MV-4-11 (cell line): ENCODE measurements around the gene RIMBP2.

Source experiments
- DNase-seq: peaks from one replicate; lab custom pipeline; 2025; lab: John Stamatoyannopoulos, UW

Gene RIMBP2

DNA sequence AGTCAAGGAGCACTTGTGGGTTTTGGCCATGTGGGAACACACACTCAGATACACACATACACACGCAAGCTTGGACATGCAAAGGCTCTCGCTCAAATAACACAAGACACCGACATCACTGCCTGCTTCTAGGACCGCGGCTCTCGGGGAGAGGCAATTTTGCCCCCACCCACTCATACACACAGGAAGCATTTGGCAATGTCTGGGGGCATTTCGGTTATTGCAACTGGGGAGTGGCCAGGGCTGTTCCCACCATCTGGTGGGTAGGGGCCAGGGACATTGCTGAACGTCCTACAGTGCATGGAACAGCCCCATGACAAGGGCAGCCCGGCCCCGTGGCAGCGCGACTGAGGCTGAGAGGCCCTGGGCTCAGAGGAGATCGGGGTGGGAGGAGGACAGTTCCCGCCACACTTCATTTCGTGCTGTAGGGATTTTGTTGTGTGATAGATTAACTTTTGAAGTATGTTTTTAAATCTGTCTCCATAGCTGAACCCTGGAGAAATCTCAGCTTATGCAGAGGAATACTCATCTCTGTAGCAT, 35.6 kb downstream of the RIMBP2 start:
- DNase-seq: no peak

DNA sequence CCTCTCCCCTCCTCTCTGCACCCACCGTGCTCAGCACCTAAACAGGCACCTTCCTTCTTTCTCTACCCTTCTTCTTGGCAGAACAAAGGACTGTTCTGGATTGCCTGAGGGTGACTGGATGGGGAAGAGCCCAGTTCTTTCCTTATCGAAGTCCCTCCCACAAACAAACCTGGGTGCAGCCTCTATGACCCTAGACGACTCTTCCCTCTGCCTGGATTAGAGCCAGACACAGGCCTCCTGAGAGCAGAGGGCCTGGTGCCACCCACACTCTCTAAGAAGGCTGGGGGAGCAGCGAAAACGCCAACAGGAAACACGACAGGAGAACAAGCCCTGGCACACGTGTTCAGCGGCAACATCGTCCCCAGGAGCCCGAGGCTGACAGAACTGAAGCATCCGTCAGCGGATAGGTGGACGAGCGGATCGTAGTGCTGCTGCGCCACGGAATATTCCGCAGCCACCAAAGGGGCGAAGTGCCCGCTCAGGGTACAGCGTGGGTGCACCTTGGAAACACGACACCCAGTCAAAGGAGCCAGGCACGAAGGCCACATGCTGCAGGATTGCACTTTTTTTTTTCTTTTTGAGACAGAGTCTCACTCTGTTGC, 38.0 kb downstream of the RIMBP2 start:
- no peak for DNase-seq

DNA sequence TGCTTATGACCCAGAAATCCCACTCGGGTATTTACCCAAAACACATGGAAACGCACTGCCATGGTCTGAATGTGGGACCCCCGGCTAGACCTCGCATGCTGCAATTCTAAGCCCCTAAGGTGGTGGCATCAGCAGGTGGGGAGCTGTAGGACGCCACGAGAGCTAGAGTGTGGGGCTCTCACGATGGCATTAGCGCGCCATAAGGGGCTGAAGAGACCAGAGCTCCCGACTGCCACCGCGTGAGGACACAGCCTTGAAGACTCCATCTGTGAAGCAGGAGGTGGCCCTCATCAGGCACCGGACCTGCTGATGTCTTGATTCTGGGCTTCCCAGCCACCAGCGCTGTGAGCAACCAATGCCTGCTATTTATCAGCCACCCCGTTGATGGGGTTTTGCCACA, 40.3 kb downstream of the RIMBP2 start:
- DNase-seq: no peak

DNA sequence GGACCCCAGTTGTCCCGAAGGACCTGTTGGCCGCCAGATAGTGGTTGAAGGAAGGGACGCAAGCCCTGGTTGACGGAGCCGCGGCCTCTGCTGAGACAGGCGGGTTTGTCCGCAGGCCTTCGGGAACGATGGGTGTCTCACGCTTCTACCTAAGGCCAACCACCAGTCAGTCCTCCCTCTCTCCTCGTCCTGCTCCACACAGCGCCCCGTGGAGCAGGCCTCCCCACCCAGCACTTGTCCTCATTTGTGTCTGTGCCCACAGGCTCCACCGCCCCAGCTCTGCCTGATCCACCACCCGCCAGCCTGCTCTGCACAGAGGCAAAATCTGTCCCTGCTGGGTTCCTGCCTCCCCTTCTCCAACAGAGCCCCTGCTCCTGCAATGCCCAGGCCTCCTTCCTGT, 41.0 kb downstream of the RIMBP2 start:
- no peak for DNase-seq

DNA sequence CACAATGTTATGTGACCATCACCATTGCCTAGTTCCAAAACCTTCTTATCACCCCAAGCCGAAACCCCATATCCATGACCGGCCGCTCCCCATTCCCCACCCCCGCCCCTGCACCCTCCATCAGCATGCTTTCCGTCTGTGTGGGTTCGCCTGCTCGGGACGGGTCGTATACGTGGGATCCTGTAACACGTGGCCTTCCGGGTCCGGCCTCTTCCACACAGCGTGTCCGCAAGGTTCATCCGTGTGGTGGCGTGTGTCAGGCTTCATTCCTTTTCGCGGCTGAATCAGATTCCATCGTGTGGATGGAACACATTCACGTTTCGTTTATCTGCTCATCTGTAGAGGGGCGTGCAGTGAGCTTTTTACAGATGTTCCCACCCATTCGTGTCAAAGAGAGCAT, 41.4 kb downstream of the RIMBP2 start:
- no peak for DNase-seq

DNA sequence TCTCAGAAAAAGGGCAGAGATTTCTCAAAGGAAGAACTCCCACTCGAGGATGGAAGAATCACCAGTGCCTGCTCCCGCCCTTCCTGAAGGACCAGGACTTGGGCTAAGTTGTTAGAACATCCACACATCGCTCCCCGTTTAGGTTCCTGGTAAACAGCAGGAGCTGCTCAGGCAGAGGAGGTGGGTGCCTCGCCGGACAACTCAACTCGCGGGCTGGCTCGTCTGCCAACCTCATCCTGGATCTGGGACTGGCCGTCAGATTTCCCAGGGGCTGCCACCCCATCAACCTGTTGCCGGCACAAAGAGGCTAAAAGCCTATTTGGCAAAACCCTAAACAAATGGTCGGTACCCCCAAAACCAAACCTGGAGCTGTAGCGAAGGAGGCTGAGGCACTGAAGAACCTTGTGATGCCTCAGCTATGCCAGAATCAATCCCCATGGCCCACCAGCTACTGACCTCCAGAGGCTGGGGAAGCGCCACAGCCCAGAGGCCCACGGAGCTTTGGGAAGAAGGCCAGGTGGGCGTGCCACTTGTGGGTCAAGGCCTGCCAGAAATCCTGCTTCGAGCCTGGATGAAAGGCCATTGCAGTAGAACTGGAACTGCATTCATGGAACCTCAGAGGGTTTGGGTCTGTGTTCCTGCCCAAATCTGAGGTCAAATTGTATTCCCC, 42.9 kb downstream of the RIMBP2 start:
- no peak for DNase-seq

DNA sequence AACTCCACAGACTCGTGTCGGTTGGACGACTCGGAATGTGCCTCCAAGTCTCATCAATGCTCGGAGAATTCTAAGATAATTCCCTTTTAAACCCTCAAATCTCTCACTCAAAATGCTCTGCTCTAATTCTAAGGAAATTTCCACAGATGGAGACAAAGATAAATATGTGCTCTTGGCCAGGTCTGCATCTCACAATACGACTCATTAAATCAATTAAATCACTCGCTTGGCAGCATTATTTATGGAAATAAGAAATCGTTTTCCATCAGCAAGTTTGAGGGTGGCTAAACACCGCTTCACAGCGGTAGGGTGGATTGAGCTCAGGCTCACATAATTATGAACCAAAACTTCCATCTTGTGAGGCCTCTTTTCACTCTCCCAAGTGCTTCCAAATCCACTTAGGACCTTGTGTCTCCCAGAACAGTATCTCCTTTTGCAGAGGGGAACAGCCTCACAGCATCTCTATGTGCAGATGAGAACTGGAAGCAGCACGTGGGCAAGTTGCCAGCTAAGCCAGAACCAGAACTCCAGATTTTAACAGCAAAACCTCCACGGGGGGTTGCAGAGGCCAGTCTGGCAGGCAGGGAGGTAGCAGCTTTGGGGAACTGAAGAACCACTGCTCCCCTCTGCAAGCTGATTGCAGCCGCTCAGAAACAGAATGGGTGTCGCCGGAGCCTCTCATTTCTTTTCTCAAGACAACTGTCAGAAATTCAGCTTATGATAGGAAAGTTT, 43.8 kb downstream of the RIMBP2 start:
- DNase-seq: no peak

DNA sequence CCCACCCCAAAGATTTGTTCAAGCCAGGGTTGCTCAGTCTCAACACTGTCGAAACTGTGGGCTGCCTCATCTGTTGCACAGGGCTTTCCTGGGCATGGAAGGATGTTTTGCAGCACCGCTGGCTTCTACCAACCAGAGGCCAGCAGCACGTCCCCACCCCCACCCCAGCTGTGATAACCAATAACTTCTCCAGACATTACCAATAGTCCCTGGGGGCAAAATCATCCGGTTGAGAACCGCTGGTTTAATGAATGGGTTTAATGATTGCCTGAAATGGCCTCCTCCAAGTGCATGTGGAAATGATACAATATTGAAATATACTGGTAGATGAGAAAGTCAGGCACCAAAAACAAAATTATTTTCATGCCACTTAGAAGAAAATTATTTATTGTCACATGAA, 44.5 kb downstream of the RIMBP2 start:
- no peak for DNase-seq

DNA sequence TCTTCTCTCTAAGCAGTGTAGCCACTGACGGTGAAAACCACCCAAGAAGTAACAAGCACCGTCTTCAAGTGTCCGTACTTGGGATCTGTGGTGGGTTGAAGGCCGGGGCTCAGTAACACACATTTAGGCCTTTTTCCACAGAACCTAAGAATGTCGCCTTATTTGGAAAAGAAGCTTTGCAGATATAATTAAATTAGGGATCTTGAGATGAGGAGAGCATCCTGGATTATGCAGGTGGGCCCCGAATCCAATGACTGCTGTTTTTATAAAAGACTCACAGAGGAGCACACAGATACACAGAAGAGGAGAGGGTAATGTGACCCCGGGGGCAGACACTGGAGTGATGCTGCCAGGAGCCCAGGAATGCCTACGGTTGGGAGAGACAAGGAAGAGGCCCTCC, 46.3 kb downstream of the RIMBP2 start:
- no peak for DNase-seq

DNA sequence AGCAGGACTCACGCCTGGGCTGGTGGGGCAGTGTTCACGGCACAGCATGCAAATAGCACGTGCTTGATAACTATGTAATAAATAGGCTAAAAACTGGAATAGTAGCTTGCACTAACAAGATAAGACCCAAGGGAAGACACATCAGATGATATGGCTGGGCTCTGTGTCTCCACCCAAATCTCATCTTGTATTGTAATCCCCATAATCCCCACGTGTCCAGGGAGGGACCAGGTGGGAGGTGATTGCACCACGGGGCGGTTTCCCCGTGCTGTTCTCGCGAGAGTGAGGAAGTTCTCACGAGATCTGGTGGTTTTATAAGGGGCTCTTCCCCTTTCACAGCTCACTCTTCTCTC, 46.9 kb downstream of the RIMBP2 start:
- DNase-seq: no peak

DNA sequence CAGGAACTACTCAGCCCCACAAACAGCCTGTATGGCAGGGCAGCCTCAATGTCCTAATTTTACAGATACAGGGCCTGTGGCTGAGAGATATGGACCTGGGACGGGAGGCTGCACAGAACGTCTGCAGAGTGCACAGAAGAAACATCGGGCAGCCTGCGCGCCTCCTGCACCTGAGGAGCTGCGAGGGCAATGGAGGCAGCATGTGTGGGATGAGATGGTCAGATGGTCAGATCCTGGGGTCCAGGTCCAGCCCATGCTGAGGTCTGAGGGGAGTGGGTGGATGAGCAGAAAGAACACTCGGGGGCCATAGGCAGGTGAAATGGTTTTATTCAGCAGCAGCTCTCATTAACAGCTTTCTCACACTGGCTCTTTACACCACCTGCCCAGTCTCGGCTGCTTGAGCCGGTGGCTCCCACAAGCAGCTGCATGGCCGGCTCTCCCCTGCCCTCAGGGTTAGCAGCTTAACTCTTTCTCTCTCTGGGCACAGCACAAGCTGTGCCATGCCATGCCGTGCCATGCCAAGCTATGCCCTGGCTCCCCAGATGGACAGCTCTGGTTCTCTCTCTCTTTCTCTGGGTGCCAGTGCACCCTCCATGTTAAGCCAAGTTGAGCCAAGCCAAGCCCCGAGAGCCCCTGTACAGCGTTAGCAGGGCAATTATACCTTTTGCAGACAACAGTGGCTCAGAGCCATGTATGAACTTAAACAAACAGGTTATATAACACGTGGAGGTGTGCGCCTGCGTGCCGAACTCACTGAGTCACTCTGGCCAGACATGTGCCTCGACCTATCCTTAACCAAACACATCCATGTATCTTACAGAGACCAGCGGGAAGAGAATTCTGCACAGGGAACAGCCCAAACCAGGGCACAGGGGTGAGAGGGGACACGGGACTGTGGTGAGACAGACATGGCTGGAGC, 47.6 kb downstream of the RIMBP2 start:
- no peak for DNase-seq

DNA sequence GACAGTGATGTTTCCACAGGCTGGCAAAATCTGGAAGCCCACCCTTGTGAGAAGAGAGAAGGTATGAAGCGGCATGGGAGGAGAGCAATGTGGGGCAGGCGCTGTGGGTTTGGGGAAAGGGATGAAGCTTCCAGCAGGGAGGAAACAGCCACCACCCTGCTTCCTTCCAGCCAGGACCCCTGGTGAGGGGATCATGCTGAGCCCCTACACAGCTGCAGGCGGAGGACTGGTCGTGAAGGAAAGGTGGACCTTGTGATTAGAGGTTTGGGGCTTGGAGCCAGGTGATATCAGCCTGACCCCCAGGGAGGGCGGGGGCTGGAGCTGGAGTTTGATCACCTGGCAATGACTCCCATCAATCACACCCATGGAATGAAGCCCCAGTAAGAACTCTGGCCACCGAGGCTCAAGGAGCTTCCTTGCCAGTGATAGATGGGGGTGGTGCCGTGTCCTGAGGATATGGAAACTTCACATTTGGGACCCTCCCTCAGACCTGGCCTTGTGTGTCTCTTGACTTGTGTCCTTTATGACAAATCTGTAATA, 48.6 kb downstream of the RIMBP2 start:
- DNase-seq: no peak

DNA sequence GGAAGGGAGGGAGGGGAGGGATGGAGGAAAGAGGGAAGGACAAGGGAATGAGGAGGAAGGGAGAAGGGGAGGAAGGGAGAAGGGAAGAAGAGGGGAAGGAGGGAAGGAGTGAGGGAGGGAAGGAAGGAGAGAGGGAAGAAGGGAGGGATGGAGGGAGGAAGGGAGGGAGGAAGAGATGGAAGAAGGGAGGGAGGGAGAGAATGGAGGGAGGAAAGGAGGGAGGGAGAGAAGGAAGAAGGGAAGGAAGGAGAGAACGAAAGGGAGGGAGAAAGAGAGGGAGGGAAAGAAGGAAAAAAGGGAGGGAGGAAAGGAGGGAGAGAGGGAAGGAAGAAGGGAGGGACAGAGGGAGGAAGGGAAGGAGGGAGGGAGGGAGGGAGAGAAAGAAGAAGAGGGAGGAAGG, 49.5 kb downstream of the RIMBP2 start:
- DNase-seq: no peak

DNA sequence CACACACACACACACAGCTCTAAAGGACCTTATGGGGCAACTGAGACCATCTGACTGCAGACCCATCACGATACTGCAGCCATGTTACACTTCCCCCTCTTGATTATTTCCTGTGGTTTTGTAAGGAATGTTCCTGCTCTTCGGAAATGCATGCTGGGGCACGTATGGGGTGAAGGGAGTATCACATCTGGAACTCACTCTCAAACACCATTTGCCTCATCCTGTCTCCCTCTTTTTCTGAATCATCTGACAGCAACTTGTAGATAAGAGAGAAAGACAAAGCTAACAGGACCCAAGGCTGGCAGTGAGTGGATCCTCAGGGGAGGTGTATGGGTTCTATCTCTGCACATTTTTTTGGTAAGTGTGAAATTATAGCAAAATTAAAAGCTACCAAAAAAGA, 50.3 kb downstream of the RIMBP2 start:
- no peak for DNase-seq

DNA sequence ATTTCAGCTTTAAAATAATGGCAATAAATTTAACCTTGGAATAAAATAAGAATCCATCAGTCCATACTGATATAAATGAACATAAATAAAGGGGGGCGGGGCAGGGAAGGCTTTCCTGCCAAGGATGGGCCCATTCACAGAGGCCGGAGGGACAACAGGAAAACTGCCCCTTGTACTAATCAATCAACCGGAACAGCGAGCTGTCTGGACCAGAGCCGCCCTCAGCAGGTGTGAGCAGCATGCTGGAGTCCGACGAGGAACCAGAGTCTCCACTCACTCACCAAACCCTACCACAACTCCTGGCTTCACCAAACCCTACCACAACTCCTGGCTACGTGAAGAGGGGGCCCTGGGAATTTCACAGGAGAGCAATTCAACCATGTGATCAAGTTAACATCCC, 51.3 kb downstream of the RIMBP2 start:
- DNase-seq: no peak

DNA sequence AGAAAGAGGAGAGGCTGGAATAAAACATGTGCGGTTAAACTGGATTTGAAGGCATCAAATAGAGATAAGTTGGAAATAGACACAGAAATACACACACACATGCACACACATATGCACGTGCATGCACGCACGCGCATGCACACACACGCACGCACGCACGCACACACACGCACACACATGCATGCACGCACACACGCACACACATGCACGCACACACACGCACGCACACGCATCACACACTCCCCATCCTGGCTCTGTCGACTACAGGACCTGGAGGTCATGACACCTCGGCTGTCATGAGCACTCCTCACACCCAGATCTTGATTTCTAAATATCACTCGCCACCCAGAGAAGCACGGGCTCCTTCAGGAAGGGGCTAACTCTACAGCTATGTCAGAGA, 51.8 kb downstream of the RIMBP2 start:
- no peak for DNase-seq

DNA sequence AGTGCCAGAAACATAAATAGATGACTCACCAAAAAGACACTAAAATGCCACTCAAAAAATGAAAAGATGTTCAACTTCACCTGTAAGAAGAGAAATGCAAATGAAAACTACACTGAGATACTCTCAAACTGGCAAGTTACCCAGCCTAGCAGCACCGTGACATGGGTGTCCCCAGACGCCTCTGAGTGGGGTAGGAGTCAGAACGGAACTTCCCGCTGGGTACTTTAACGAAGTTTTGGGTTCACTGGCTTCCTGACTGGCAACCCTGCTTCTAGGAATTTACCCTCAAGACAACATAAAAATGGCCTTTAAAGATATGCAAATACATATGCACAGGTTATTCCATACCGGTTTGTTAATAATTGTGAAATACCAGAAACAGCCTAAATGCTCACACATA, 52.6 kb downstream of the RIMBP2 start:
- DNase-seq: no peak

DNA sequence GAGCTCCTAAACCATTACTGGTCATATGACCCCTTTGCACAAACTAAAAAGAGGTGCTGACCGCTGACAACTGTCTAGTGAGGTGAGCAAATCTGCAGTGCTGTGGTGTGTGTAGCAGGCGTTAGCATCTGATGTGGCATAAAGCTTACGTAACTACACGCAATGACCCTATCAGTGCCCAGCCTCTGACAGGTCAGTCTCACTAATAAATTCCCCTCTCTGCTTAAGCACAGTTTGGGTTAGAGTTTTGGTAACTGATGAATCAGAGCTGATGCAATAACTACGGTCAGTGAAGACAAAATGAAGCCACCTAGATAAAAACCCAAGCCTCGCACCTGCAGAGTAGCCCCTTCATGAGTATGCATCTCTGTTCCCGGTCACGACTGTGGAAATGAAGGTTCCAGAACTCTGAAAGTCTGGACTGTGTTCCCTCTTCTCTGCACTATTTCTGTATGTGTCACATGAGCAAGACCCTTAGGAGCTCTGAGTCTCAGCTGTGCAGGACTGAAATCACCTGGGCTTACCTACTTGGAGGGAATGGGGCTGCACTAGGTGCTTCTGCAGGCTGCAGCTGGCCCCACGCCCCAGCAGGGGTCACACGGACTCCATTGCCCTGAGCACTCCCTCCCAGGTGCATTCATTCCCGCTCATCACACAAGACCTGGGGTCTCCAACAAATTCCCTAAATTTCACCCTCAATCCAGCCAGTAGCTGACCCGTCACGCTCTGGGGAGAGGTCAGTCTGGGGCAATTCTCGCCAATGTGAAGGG, 54.4 kb downstream of the RIMBP2 start:
- no peak for DNase-seq

DNA sequence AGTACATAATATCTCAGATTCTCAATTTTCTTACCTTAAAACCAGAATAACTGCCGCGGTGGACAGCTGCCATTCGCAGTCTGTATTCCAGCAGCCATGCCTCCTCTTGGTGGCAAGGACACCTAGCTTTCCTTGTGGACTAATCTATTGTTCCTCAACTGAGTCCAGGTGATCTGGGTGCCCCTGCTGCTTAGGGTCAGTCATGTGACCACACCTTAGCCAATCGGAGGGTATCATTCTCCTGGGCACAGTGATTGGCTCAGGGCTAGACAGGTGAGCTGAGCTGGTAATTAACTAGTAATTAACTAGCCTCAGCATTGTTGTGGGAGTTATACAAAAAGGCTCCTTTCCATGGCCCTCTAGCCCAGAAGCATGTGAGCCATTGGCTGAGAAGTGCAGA, 55.0 kb downstream of the RIMBP2 start:
- DNase-seq: no peak

DNA sequence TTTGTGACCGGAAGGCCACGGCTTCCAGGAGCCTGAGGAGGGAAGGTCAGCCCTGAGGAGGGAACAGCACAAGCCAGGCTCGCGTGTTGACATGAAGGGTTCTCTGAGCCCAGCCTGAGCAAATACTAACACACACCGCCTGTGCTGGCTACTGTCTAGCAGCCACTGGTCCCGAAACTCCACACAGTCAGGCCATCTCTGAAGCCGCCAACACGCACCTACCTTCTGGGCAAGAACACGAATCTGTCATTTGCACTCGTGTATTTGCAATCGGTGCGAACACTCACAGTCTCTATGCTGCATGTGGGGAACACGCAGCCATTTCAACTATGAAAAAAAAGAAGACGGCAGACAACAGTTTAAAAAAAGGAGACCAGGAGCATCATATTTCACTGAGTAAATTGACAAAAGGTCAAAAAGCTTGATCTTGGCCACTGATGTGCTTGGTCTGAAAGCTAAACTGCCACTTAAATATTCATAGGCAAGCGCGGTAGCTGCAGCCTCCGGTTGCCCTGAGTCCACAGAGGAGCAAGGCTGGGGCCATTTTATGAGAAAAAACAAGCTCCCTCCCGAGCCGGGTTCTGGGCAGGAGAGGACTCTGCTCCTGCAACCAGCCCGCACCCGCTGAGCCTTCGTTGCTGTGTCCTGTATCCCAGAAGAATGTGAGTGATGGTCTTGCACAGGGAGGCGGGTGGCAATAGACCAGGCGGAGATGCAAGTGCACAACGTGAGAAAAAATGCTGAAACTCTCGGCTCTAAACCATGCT, 57.8 kb downstream of the RIMBP2 start:
- DNase-seq: no peak

DNA sequence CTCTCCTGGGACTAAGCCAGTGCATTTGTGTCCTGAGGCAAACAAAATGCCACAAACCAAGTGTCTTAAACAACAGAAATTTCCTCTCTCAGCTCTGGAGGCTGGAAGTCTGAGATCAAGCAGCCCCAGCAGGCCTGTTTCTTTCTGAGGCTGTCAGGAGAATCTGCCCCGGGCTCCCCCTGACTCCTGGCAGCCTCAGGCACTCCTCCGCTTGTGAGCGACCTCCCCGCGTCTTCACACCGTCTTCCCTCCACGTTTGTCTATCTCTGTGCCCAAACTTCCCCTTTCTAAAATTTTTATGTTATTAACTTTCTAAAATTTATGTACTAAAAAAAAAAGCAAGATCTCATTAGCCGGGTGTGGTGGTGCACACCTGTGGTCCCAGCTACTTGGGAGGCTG, 59.7 kb downstream of the RIMBP2 start:
- DNase-seq: no peak
